HepG2 (cell line): ENCODE data around the gene RBCK1. TPM values are rescaled to one million over a fixed set of nuclear protein-coding genes. Genes with fewer than 3 reads are reported as not detected.

Source experiments
- ADNP ChIP-seq: sonication (generic); formaldehyde crosslinking; IDR thresholded peaks from 2 replicates; pipeline ENCODE4 v1.4.0; 2020; ENCODE audit warnings: missing genetic modification reagents
- BRD4 ChIP-seq: sonication (generic); formaldehyde crosslinking; IDR thresholded peaks from 2 replicates; pipeline ENCODE4 v1.4.0; 2020; ENCODE audit warnings: missing genetic modification reagents
- FOXJ3 ChIP-seq: sonication (generic); formaldehyde crosslinking; IDR thresholded peaks from 2 replicates; pipeline ENCODE4 v1.4.0; 2020; ENCODE audit warnings: missing genetic modification reagents, mild to moderate bottlenecking, borderline replicate concordance
- HHEX ChIP-seq: IDR thresholded peaks from 2 replicates; pipeline ENCODE4 v1.6.1; 2016; ENCODE audit warnings: control low read depth
- PHF8 ChIP-seq: sonication (generic); formaldehyde crosslinking; IDR thresholded peaks from 2 replicates; pipeline ENCODE4 v1.5.0; 2020; ENCODE audit warnings: missing genetic modification reagents
- POLR2G ChIP-seq: fragments of 200-400 bp; formaldehyde crosslinking; IDR thresholded peaks from 2 replicates; pipeline ENCODE4 v1.6.1; 2018; ENCODE audit warnings: mild to moderate bottlenecking, low read depth, low read length, moderate library complexity
- SRY ChIP-seq: sonication (generic); formaldehyde crosslinking; IDR thresholded peaks from 2 replicates; pipeline ENCODE4 v1.8.0; 2022; ENCODE audit warnings: mild to moderate bottlenecking, missing genetic modification reagents
- STAT5B ChIP-seq: sonication (generic); formaldehyde crosslinking; IDR thresholded peaks from 2 replicates; pipeline ENCODE4 v1.4.0; 2020; ENCODE audit warnings: missing genetic modification reagents
- TP53 ChIP-seq: sonication (generic); formaldehyde crosslinking; conservative IDR thresholded peaks from 2 replicates; pipeline ENCODE4 v1.4.0; 2020; ENCODE audit warnings: missing genetic modification reagents
- ZNF629 ChIP-seq: sonication (generic); formaldehyde crosslinking; conservative IDR thresholded peaks from 2 replicates; pipeline ENCODE4 v1.5.0; 2020; ENCODE audit warnings: missing genetic modification reagents
- ZNF746 ChIP-seq: sonication (generic); formaldehyde crosslinking; IDR thresholded peaks from 2 replicates; pipeline ENCODE4 v1.8.0; 2022; ENCODE audit warnings: mild to moderate bottlenecking, missing genetic modification reagents
- ZNF747 ChIP-seq: sonication (generic); formaldehyde crosslinking; IDR thresholded peaks from 2 replicates; pipeline ENCODE4 v1.8.1; 2023; ENCODE audit warnings: missing genetic modification reagents, mild to moderate bottlenecking, borderline replicate concordance
- ZNF780A ChIP-seq: sonication (generic); formaldehyde crosslinking; IDR thresholded peaks from 2 replicates; pipeline ENCODE4 v1.8.0; 2022; ENCODE audit warnings: mild to moderate bottlenecking, missing genetic modification reagents, moderate library complexity
- polyA plus RNA-seq, 8 experiments: library from polyadenylated mRNA; depleted of rRNA in 3 of 8; stranded (reverse) in 7 of 8; unstranded in 1 of 8; fragments of >200 nt; fragmentation: Illumina TruSeq in 4 of 8; extraction: Trizol in 4 of 8; gene quantifications; 2 replicates each; pipeline versions ENCODE4 v1.2.1 to v1.2.3, GENCODE V29; 2011 to 2016; ENCODE audit warnings: low read depth in 4 of 8, missing spikeins in 1 of 8, mixed read lengths in 1 of 8; ENCODE audit not compliant: insufficient read depth in 1 of 8
- total RNA-seq, 5 experiments: library from RNA; depleted of rRNA; stranded (reverse); fragments of >200 nt; fragmentation: Illumina TruSeq; extraction: Trizol; gene quantifications; 2 replicates each; pipeline ENCODE4 v1.2.3, GENCODE V29; 2016; ENCODE audit warnings: low read depth in 1 of 5
- TF ChIP-seq, protein P1 (sequence below), 2 experiments: fragments of 450-650 bp in 1 of 2; sonication (generic) in 1 of 2; formaldehyde crosslinking in 1 of 2; IDR thresholded peaks; 2 replicates each; pipeline versions ENCODE4 v1.6.1 to v1.8.0; 2016 to 2022; ENCODE audit warnings: antibody characterized with exemption in 1 of 2, mild to moderate bottlenecking in 1 of 2, missing genetic modification reagents in 1 of 2
- TF ChIP-seq, protein P2 (sequence below): sonication (generic); formaldehyde crosslinking; IDR thresholded peaks from 2 replicates; pipeline ENCODE4 v1.4.0; 2020; ENCODE audit warnings: missing genetic modification reagents
- TF ChIP-seq, protein P3 (sequence below): sonication (generic); formaldehyde crosslinking; IDR thresholded peaks from 2 replicates; pipeline ENCODE4 v1.8.0; 2022; ENCODE audit warnings: mild to moderate bottlenecking, missing genetic modification reagents; ENCODE audit not compliant: insufficient replicate concordance

The RBCK1 gene
- total and polyA plus RNA-seq, 2 of the 13 experiments (the other 11 are each of a cell fraction or from before 2014, with no cell fraction given): 149 to 215 TPM

DNA sequence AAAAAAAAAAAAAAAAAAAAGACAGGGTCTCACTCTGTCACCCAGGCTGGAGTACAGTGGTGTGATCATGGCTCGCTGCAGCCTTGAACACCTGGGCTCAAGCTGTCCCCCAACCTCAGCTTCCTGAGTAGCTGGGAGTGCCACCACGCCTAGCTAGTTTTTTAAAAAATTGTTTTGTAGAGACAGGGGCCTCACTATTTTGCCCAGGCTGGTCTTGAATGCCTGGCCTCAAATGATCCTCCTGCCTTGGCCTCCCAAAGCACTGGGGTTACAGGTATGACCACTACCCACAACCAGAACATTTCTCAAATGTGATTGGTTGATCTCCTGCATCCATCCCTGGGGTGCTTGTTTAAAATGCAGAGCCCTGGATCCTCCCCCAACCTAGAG lies 5.6 kb upstream of the RBCK1 start (continued):
- TF ChIP-seq ZNF747 (CRISPR knock-in tag): peak; percentile 78; the same call in 1 of the 2 replicates
- no peak for TF ChIP-seq ZNF629 (CRISPR knock-in tag)
- TF ChIP-seq HHEX: no peak
- peak; percentile 87; the same call in 1 of the 2 replicates for TF ChIP-seq ADNP (CRISPR knock-in tag)
- TF ChIP-seq, protein P1, sequence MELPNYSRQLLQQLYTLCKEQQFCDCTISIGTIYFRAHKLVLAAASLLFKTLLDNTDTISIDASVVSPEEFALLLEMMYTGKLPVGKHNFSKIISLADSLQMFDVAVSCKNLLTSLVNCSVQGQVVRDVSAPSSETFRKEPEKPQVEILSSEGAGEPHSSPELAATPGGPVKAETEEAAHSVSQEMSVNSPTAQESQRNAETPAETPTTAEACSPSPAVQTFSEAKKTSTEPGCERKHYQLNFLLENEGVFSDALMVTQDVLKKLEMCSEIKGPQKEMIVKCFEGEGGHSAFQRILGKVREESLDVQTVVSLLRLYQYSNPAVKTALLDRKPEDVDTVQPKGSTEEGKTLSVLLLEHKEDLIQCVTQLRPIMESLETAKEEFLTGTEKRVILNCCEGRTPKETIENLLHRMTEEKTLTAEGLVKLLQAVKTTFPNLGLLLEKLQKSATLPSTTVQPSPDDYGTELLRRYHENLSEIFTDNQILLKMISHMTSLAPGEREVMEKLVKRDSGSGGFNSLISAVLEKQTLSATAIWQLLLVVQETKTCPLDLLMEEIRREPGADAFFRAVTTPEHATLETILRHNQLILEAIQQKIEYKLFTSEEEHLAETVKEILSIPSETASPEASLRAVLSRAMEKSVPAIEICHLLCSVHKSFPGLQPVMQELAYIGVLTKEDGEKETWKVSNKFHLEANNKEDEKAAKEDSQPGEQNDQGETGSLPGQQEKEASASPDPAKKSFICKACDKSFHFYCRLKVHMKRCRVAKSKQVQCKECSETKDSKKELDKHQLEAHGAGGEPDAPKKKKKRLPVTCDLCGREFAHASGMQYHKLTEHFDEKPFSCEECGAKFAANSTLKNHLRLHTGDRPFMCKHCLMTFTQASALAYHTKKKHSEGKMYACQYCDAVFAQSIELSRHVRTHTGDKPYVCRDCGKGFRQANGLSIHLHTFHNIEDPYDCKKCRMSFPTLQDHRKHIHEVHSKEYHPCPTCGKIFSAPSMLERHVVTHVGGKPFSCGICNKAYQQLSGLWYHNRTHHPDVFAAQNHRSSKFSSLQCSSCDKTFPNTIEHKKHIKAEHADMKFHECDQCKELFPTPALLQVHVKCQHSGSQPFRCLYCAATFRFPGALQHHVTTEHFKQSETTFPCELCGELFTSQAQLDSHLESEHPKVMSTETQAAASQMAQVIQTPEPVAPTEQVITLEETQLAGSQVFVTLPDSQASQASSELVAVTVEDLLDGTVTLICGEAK (IDR thresholded peaks at IDR 0.05): no peak
- TF ChIP-seq, protein P1 (CRISPR knock-in tag; IDR thresholded peaks at IDR 0.05): peak; percentile 65; the same call in 1 of the 2 replicates
- TF ChIP-seq, protein P2, sequence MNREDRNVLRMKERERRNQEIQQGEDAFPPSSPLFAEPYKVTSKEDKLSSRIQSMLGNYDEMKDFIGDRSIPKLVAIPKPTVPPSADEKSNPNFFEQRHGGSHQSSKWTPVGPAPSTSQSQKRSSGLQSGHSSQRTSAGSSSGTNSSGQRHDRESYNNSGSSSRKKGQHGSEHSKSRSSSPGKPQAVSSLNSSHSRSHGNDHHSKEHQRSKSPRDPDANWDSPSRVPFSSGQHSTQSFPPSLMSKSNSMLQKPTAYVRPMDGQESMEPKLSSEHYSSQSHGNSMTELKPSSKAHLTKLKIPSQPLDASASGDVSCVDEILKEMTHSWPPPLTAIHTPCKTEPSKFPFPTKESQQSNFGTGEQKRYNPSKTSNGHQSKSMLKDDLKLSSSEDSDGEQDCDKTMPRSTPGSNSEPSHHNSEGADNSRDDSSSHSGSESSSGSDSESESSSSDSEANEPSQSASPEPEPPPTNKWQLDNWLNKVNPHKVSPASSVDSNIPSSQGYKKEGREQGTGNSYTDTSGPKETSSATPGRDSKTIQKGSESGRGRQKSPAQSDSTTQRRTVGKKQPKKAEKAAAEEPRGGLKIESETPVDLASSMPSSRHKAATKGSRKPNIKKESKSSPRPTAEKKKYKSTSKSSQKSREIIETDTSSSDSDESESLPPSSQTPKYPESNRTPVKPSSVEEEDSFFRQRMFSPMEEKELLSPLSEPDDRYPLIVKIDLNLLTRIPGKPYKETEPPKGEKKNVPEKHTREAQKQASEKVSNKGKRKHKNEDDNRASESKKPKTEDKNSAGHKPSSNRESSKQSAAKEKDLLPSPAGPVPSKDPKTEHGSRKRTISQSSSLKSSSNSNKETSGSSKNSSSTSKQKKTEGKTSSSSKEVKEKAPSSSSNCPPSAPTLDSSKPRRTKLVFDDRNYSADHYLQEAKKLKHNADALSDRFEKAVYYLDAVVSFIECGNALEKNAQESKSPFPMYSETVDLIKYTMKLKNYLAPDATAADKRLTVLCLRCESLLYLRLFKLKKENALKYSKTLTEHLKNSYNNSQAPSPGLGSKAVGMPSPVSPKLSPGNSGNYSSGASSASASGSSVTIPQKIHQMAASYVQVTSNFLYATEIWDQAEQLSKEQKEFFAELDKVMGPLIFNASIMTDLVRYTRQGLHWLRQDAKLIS (CRISPR knock-in tag): 0 out of 2 replicates have a peak, but pooled peaks have one; percentile 18
- peak; percentile 13 for TF ChIP-seq PHF8 (CRISPR knock-in tag)
- 0 out of 2 replicates have a peak, but pooled peaks have one; percentile 20 for TF ChIP-seq BRD4 (CRISPR knock-in tag)
- TF ChIP-seq FOXJ3 (CRISPR knock-in tag): peak; percentile 63; the same call in 1 of the 2 replicates
- TF ChIP-seq STAT5B (CRISPR knock-in tag): 0 out of 2 replicates have a peak, but pooled peaks have one; percentile 16
- TF ChIP-seq ZNF746: 0 out of 2 replicates have a peak, but pooled peaks have one; percentile 10
- TF ChIP-seq POLR2G: peak; percentile 62; the same call in 1 of the 2 replicates
- TF ChIP-seq ZNF780A (CRISPR knock-in tag): no peak
- TF ChIP-seq, protein P3, sequence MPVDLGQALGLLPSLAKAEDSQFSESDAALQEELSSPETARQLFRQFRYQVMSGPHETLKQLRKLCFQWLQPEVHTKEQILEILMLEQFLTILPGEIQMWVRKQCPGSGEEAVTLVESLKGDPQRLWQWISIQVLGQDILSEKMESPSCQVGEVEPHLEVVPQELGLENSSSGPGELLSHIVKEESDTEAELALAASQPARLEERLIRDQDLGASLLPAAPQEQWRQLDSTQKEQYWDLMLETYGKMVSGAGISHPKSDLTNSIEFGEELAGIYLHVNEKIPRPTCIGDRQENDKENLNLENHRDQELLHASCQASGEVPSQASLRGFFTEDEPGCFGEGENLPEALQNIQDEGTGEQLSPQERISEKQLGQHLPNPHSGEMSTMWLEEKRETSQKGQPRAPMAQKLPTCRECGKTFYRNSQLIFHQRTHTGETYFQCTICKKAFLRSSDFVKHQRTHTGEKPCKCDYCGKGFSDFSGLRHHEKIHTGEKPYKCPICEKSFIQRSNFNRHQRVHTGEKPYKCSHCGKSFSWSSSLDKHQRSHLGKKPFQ (CRISPR knock-in tag): peak; percentile 80
- 0 out of 2 replicates have a peak, but pooled peaks have one; percentile 49 for TF ChIP-seq SRY (CRISPR knock-in tag)
- TF ChIP-seq TP53 (CRISPR knock-in tag): no peak
